Measurements from ENCODE around the gene SDC1.
"Not testable (repeated sequence)": the region's sequence is repeated elsewhere in the genome, so short reads cannot be mapped to it uniquely, and the experiment has no call there.

Gene SDC1, protein sequence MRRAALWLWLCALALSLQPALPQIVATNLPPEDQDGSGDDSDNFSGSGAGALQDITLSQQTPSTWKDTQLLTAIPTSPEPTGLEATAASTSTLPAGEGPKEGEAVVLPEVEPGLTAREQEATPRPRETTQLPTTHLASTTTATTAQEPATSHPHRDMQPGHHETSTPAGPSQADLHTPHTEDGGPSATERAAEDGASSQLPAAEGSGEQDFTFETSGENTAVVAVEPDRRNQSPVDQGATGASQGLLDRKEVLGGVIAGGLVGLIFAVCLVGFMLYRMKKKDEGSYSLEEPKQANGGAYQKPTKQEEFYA

DNA sequence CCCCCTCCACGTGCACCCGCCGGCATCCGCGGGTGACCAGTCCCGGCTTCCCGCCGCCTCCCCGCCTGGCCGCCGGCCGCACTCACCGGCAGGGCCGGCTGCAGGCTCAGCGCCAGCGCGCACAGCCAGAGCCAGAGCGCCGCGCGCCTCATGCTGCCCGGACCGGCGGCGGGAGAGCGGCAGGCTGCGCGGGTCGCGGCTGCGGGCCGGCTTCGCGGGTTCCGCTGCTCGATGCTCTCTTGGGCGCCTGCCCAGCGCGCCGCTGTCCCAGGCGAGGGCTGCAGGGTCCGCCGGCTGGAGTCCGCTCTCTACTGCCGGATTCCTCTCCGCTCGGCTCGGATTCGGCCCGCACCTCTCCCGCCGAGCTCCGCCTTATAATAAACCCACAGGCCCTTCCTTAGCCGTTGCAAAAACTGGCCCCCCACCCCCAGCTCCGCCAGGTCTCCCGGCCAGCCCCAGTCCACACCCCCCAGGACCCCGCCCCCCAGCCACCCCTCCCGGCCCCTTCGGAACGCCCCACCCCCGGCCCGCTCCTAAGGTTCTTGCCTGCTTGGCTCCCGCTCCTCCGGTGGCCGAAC is at the start of gene SDC1:
SDC1 (minus strand) TSS at position 415 of the 578 bp plus-strand sequence; CDS start at position 152, 263 bp downstream.
- no peak for DNase-seq (ENCODE audit: low read depth in 2 of 2)

DNA sequence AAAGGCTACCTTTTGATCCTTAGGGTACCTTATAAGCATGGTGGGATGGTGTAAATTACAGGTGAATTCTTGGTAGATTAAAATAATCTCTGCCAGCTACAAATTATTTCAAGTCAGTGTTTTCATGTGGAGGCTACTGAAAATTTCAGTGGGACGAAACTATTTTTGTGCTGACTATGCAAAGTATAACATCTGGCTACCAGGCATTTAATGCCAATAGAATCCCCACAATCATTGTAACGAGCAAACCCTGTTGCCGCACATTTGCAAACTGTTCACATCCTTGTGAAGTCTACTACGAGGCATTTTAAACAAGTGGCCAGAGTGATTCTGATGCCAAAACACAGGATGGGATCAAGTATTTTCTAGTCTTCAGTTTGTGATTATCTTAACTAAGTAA is 48.1 kb upstream of the SDC1 start:
- no peak for DNase-seq (ENCODE audit: low read depth in 2 of 2)

DNA sequence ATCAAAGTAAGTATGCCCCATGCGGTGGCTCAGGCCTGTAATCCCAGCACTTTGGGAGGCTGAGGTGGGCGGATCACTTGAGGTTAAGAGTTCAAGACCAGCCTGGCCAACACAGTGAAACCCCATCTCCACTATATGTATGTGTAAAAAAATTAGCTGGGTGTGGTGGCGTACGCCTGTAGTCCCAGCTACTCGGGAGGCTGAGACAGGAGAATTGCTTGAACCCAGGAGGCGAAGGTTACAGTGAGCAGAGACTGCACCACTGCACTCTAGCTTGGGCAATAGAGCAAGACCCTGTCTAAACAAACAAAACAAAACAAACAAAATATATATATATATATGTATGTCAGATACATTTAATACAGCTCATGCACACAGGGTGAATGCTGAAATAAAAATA is 43.4 kb upstream of the SDC1 start:
- DNase-seq (ENCODE audit: low read depth in 2 of 2): not testable (repeated sequence)

DNA sequence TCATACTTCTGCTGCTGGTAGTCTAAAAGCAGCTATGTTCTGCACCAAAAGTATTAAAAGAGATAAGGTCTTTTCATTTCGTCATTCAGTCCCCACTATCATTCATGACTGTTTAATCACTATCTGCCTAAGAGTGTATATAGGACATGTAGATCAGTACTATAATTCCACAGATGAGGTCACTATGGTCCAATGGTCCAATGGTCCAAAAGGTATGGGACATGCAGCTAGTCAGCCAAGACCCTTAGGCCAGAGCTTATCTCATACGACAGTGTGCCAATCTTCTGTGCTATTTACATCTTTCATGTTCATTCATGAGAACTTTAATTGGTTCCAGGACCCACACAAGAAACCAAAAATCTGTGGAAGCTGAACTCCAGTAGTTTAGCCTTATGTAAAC is 42.6 kb upstream of the SDC1 start:
- DNase-seq (ENCODE audit: low read depth in 2 of 2): no peak

DNA sequence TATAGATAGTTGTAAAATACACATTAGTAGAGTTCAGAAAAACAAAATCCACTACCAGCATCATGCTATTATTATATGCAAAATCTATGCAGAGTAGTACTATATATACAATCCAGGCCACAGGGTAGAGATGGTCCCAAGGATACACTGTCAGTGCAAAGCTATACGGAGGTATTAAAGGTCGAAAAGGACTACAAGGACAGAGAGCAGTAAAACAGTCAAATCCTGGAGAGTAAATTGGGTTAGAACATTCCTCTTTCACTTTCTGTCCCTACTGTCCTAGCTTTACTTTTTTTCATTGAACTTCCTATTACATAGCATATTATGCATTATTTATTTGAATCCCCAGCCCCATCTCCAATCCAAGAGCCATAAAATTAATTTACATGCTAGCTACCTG is 39.7 kb upstream of the SDC1 start:
- no peak for DNase-seq (ENCODE audit: low read depth in 2 of 2)

DNA sequence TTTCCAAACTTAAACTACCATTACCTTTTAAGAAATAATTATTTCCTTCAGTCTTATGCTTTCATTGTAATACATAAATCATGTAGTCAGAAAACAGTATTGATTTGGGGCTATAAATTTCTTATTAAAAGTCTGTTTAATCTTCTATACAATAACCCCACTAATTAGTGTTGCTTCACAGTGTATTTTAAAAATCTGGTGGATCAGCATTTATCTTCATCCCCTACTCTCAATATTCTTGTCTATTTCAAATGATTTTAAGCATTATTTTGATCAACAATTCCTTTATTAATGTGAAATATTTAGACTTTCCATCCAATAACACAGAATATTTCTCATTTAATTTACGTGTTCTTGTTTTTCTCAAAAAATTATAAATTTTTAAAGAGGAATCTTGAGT is 32.5 kb upstream of the SDC1 start:
- no peak for DNase-seq (ENCODE audit: low read depth in 2 of 2)

DNA sequence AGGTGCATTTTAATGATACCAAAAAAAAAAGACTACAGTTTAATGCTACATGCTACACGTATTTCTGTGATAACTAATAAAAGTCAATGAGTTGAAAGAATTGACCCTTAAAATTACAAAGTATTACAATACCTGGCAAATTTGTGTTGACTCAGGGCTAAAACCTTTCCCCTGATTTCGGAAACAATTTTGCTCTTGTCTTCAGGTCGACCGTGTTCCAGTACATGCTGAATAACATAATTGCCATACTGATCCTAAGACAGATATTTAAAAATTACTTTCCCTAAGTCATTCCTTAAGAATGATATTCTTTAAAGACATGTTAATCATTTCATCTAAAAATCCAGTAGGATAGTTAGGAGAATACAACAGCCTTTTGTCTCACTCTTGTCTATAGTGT is 29.8 kb upstream of the SDC1 start:
- no peak for DNase-seq (ENCODE audit: low read depth in 2 of 2)

DNA sequence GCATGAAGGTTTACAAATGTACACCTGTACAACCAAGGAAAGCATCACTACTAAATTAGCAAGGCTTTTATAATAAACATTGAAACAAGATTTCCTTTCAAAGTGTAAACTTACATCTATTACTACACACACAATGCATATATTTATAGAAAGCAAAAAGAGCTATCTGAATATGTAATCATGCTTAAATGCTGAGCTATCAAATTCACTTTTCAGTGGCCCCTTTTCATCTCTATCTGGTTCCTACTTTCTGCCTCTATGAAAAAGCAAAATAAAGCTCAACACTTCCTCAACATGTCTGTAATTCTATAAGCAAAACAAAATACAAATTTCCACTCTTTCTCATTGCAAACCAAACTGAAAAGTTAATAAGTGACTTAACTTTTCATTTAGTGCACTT is 25.5 kb upstream of the SDC1 start:
- DNase-seq (ENCODE audit: low read depth in 2 of 2): no peak

DNA sequence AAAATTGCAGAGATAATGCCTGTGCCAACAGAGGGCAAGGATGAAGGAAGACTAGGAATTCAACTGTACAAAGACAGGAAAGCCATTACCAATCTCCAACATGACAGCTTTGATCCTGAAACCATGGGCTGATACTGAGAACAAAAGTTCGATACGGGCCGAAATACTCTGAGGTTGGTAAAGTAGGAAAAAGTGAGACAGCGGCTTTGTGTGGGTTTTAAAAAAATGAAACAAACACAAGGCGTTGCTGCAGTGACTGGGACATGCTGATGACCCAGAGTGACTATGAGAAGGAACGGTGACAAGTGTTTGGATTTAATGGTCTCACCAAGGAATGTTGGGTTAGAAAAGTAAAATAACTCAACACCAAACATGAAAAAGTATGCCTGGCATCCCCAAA is 24.2 kb upstream of the SDC1 start:
- DNase-seq (ENCODE audit: low read depth in 2 of 2): no peak

DNA sequence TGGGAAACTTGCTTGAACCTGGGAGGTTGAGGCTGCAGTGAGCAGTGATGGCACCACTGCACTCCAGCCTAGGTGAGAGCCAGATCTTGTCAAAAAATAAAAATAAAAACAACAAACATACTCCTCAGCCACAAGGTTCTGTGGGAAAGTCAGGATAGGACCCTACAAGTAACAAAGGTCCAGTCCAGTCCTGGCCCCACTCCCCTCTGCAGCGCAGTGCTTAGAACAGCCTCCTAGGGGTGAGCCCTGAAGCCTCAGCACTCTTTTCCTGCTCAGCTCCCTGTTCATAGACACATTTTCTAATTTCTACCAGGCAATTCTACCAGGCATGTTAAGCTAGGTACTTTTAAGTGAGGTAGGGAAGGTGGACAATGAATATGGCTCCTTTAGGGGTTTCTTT is 22.2 kb upstream of the SDC1 start:
- no peak for DNase-seq (ENCODE audit: low read depth in 2 of 2)

DNA sequence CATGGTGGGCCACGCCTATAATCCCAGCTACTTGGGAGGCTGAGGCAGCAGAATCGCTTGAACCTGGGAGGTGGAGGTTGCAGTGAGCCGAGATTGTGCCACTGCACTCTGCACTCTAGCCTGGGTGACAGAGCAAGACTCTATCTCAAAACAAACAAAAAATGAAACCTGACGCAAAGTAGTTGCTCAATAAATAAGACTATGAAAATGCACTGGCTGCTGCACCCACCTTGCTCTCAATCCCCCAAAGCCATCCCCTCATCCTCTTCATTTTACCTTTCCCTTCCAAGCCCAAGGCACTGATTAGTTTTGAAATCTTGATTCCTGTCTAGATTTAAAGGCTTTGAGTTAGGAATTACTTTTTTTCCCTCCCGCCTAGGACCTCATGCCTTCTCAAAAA is 18.7 kb upstream of the SDC1 start:
- DNase-seq (ENCODE audit: low read depth in 2 of 2): not testable (repeated sequence)

DNA sequence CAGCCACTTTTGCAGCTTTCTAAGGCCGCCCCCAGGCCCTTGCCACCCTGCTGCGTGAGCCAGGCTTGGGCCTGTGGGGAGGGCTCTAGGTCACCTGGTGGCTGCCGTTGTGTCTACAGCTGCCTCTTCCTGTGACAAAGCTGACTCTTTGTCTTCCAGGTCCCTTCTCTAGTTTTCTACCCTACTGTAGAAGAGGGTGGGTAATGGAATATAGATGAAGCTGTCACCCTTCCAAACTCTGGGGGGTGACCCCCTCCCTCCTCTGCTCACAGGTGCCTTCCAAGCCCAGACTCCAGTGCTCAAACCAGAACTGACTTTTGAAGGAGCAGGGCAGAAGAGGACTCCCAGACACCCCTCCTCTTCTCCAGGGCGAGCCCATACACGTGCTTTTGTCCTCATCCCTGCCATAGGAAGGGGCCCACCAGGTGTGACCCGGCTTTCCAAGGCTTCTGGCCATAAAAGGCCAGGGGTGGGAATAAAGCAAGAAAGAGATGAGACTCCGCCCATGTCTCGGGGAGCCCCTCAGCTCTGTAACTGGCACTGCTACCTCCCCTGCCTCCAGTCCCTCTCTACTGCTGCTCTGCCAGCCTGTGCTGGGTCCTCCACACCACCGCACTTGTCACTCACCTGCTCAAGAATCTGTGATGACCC is 17.9 kb upstream of the SDC1 start:
- DNase-seq (ENCODE audit: low read depth in 2 of 2): no peak

DNA sequence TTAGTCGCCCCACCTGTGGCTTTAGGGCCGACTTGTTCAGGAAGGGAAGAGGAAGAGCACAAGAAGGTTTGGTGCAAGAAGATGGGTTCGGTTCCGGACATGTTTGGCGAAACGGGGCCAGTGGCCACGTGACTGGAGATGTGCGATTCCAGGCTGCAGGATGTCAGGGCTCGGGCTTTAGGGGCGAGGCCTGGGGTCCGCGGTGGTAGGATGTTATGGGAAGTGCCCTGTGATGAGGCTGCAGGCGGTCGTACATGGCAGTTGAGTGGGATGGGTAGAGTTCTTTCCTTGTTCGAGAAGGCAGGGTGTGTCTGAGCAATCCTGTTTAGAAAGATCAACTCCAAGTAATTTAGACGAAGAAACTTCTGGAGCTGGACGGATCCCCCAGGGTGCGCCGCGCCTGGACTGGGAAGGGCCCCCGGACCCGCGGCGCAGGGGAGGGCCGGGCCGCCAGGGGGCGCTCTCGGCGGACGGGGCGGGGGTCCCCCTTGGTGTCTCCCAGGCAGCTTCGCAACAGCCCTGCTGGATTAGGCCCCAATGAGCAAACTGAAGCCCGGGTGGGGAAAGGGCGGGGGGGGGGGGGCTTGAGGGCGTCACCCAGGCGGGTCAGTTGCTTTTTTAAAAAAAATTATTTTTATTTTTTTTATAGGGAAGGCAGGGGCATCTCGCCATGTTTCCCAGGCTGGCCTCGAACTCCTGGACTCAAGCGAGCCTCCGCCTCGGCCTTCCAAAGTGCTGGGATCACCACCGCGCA is 17.2 kb upstream of the SDC1 start:
- peak in 1 of 2 donors; percentile 23 for DNase-seq (ENCODE audit: low read depth in 2 of 2)

DNA sequence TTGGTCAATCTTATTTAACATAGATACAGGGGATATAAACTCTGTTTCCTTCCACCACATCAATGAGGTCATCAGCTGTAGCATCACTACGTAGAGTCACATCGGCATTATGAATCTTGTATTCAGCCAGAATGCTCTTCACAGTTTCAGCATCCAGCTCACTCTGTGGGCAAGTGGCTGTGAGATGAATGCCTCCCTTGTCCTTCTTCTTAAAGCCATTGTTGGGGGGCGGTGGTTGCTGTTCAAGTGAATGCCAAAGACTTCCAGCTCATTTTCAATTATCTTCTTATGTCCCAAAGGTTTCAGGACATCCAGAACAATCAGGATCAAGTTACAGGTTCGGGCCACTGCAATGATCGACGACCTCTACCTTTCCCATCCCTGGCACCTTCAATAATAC is 15.4 kb upstream of the SDC1 start:
- not testable (repeated sequence) for DNase-seq (ENCODE audit: low read depth in 2 of 2)

DNA sequence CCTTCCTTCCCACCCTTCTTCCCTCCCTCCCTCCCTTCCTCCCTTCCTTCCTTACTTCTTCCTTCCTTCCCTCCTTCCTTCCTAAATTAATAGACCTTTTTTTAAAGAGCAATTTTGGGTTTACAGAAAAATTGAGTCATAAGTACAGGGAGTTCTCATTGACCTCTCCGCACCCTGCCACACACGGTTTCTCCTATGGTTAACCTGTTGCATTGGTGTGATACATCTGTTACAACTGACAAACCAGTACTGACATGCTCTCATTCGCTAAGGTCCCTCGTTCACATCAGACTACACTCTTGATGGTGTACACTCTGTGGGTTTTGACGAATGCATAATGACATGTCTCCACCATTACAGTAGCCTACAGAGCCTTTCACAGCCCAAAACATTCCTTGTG is 11.6 kb upstream of the SDC1 start:
- DNase-seq (ENCODE audit: low read depth in 2 of 2): no peak

DNA sequence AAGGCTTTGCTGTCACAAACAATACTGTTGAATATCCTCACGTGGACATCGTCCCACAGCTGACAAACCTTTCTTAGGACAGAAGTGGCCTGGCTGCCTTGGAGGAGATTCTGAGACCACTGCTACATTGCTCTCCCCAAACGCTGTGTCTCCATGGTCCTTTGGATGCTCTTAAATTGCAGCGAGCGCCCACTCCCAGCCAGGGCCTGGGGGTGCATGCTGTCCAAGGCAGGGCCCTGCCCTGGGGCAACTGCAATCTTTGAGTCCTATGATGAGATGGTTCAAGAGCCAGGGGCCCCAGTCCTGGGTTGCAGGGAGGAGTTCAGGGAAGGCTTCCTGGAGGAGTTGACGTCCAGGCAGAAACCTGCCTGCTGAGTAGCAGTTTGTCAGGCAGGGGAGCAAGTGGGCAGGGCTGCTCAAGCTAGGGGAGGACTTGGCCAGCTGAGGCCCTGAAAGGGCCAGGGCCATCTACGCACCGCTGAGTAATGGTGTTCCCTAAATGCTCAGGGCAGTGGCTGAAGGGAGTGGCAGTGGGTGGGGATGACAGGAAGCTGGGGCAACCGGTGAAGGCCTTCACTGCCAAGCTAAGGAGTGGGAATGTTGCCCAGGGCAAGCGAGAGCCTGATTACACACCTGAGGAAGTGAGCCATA is 10.8 kb upstream of the SDC1 start:
- DNase-seq (ENCODE audit: low read depth in 2 of 2): no peak

DNA sequence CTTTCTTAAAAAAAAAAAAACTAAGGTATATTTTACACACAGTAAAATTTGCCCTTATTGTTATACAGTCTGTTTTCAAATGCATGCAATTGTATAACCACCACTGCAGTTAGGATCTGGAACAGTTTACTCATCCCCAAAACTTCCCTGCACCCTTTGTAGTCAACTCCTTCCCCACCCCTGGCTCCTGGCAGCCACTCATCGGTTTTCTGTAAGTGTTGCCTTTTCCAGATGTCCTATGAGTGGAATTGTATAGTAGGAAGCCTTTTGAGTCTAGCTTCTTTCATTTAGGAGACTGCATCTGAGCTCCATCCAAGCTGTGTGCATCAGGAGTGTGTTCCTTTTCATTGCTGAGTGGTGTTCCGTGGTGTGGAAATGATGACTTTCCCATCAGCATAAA is 9.7 kb upstream of the SDC1 start:
- not testable (repeated sequence) for DNase-seq (ENCODE audit: low read depth in 2 of 2)

DNA sequence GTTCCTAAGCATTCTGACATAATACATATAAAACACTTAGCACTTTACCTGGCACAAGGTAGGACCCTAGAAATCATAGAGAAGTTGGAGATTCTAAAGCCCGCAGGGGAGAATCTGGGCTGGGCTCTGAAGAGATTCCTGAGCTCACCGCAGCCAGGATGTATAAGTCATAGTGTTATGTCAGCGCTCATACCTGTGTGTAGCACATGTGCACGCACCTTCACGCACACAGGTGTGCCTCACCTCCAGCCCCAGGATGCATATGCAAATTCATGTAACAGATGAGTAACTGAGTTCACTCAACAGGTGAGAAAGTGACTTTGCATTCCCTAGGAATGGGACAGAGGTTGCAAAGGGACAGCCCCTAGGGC is 7.9 kb upstream of the SDC1 start:
- no peak for DNase-seq (ENCODE audit: low read depth in 2 of 2)

DNA sequence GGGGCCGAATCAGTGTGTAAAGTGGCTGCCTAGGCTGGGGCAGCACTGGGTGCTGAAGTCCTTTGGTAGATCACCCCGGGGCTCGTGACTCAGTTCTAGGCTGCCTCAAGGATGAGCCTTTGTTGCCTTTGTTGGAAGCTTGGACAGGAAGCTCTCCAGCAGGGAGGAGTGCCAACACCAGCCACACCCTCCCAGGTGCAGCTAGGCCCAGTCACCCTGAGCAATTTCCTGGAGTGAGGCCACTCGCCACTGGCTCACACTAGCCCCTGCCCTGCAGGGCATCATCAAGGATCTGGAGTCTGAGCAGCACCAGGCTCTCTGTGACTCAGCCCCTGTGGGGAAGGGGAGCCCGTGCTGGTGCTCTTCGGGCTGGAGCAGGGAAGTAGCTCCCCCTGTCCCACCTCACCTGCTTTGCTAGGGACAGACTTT is 6.7 kb upstream of the SDC1 start:
- DNase-seq (ENCODE audit: low read depth in 2 of 2): no peak

DNA sequence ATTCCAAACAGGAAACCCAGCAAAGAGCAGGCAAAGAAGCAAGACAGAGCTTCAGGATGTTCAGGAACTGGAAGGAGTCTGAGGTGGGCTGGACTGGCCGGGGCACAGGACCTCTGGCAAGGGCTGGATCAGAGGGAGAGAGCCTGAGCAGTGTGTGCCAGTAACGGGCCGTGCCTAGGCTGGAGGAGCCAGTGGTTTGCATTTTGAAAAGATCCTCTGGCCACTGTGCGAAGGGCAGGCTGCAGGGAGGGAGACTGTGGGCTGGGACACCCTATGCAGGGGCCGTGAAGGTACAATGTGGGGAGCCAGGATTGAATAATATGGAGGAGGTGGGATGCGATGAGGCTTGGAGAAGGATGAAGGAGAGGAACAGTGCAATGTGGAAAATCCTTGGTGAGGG is 6.2 kb upstream of the SDC1 start:
- no peak for DNase-seq (ENCODE audit: low read depth in 2 of 2)

DNA sequence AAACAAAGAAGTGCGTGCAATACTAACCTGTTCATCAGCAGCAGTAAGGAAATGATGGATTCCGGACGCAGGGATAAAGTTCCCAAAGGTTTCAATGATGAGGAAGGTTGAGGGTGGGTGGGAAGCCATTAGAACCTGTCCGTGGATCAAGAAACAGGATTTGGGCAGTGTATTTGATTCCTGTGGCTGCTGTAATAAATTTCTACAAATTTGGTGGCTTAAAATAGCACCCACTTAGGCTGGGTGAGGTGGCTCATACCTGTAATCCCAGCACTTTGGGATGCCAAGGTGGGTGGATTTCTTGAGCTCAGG is 5.1 kb upstream of the SDC1 start:
- DNase-seq (ENCODE audit: low read depth in 2 of 2): no peak

Data from stimulated activated CD8-positive, alpha-beta memory T cell treated with anti-CD3 and anti-CD28 coated beads, Interleukin-15, amount 100 ng/mL, for 48 hours (primary cell).